K562 (cell line): ENCODE results near the gene TOMM6. TPM values are rescaled to one million over a fixed set of nuclear protein-coding genes. Genes with fewer than 3 reads are reported as not detected.

Source experiments
- ATAC-seq: fragments of 200-7000 bp; cut with Tn5 transposase; 3 replicates; pipeline ENCODE4 v1.9.1; 2020; ENCODE audit warnings: moderate library complexity
- BruUV-seq: library from RNA; stranded (reverse); fragments of 400-500 nt; replicated peaks from 2 replicates; lab custom pipeline; 2021; lab: Mats Ljungman, UMichigan
- CTCF ChIA-PET: fragments of 300-600 bp; formaldehyde crosslinking; extraction: SDS; loops from one replicate; lab custom pipeline; 2021; ENCODE audit warnings: low intra/inter-chr PET ratio; lab: Yijun Ruan, JAX
- POLR2A ChIA-PET: fragments of 300-600, 350-650 bp; sonication (Branson Sonifier 250); formaldehyde crosslinking; extraction: SDS; loops from one replicate; lab custom pipeline; 2021; ENCODE audit warnings: antibody characterized with exemption, inconsistent platforms; lab: Yijun Ruan, JAX
- DNase-seq, 4 experiments: peaks; one replicate each; pipeline versions ENCODE4 v3.0.0 to v3.0.0-alpha.2; 2011 to 2018; ENCODE audit warnings: low spot score in 3 of 4, mixed read lengths in 3 of 4; ENCODE audit errors: extremely low read depth in 1 of 4
- FAIRE-seq: peaks from 2 replicates; lab custom pipeline; 2011; peaks lifted over from hg19 to GRCh38; lab: Jason Lieb, UNC
- H2AFZ ChIP-seq: 2 replicates; pipeline ENCODE4 v1.6.0; 2011; ENCODE audit warnings: low read depth, low read length, control low read depth, inconsistent platforms
- H3K27ac ChIP-seq: fragments of 200-600 bp; 3 replicates; pipeline ENCODE4 v1.8.0; 2011; ENCODE audit warnings: low read depth, mild to moderate bottlenecking, control low read depth, inconsistent platforms, low read length, moderate library complexity, mixed read lengths; ENCODE audit errors: extremely low read depth
- H3K27me3 ChIP-seq, 2 experiments: fragments of 300-600 bp in 1 of 2; 2 replicates in 1 of 2; 3 replicates in 1 of 2; pipeline versions ENCODE4 v1.6.0 to v1.8.0; 2011; ENCODE audit warnings: inconsistent platforms in 2 of 2, low read length in 2 of 2, mild to moderate bottlenecking in 1 of 2, mixed read lengths in 1 of 2, moderate library complexity in 1 of 2; ENCODE audit not compliant: control insufficient read depth in 2 of 2, insufficient read depth in 2 of 2
- H3K36me3 ChIP-seq: fragments of 300-600 bp; 3 replicates; pipeline ENCODE4 v1.8.0; 2011; ENCODE audit warnings: mild to moderate bottlenecking, low read length, inconsistent platforms; ENCODE audit not compliant: control insufficient read depth, insufficient read depth
- H3K4me1 ChIP-seq, 2 experiments: fragments of 200-600 bp in 1 of 2; replicated peaks in 1 of 2; 2 replicates in 1 of 2; 3 replicates in 1 of 2; pipeline versions ENCODE4 v1.5.1 to v1.8.0; 2011; ENCODE audit warnings: inconsistent platforms in 2 of 2, low read length in 2 of 2, mild to moderate bottlenecking in 1 of 2, mixed read lengths in 1 of 2, moderate library complexity in 1 of 2; ENCODE audit not compliant: control insufficient read depth in 2 of 2, insufficient read depth in 2 of 2
- H3K4me2 ChIP-seq: 2 replicates; pipeline ENCODE4 v1.6.1; 2011; ENCODE audit warnings: low read length, control low read depth, inconsistent platforms, mixed read lengths; ENCODE audit not compliant: insufficient read depth
- H3K4me3 ChIP-seq: fragments of 200-600 bp; sonication (generic), shearing (Covaris generic); 2 replicates; pipeline ENCODE4 v1.5.1; 2016; ENCODE audit warnings: control low read depth, inconsistent platforms
- H3K79me2 ChIP-seq: fragments of 200-600 bp; 3 replicates; pipeline ENCODE4 v1.8.0; 2011; ENCODE audit warnings: low read length, inconsistent platforms; ENCODE audit not compliant: control insufficient read depth, insufficient read depth
- H3K9ac ChIP-seq, 2 experiments: 2 replicates each; pipeline versions ENCODE4 v1.6.0 to v1.6.1; 2011; ENCODE audit warnings: low read depth in 2 of 2, low read length in 2 of 2, control low read depth in 1 of 2, inconsistent platforms in 1 of 2, mild to moderate bottlenecking in 1 of 2, mixed read lengths in 1 of 2; ENCODE audit not compliant: insufficient read depth in 1 of 2
- H3K9me1 ChIP-seq: one replicate; pipeline ENCODE4 v1.6.0; 2011; ENCODE audit warnings: inconsistent platforms, mild to moderate bottlenecking, low read length, moderate library complexity; ENCODE audit not compliant: control insufficient read depth, insufficient read depth
- H3K9me3 ChIP-seq: replicated peaks from 2 replicates; pipeline ENCODE4 v1.5.1; 2011; ENCODE audit warnings: low read depth, low read length, inconsistent platforms; ENCODE audit not compliant: control insufficient read depth, insufficient read depth
- H4K20me1 ChIP-seq: replicated peaks from 2 replicates; pipeline ENCODE4 v1.6.1; 2011; ENCODE audit warnings: low read length, inconsistent platforms, mixed read lengths; ENCODE audit not compliant: control insufficient read depth, insufficient read depth
- NFE2L1 ChIP-seq: fragments of 450-650 bp; IDR thresholded peaks from 2 replicates; pipeline ENCODE4 v1.6.1; 2016; ENCODE audit warnings: missing genetic modification characterization, low read depth, mild to moderate bottlenecking, missing compliant biosample characterization, moderate library complexity, borderline replicate concordance
- ZNF76 ChIP-seq: fragments of 250-450 bp; sonication (Bioruptor Pico); IDR thresholded peaks from 2 replicates; pipeline ENCODE4 v1.4.0; 2020; ENCODE audit warnings: mild to moderate bottlenecking, moderate library complexity, borderline replicate concordance
- ZNF778 ChIP-seq: fragments of 450-650 bp; formaldehyde crosslinking; IDR thresholded peaks from 2 replicates; pipeline ENCODE4 v1.4.0; 2020; ENCODE audit warnings: mild to moderate bottlenecking, moderate library complexity
- WGBS: fragments of 100-300 bp; shearing (Covaris generic); methylation state at CpG from one replicate; pipeline ENCODE4 v1.1.6; 2016; ENCODE audit warnings: low coverage, mixed read lengths; ENCODE audit not compliant: insufficient coverage; ENCODE audit errors: missing lambda C conversion rate; 5-methylcytosine and 5-hydroxymethylcytosine counted together
- in situ Hi-C: fragments of 300-500 bp; cut with MboI; formaldehyde crosslinking; loops from 4 replicates; pipeline ENCODE4 v1.15.0; 2018; ENCODE audit warnings: inconsistent platforms, mixed read lengths
- intact Hi-C: fragments of 100-400 bp; cut with micrococcal nuclease; formaldehyde crosslinking; loops from 2 replicates; pipeline ENCODE4 v1.14.2; 2022
- polyA plus RNA-seq, 8 experiments: library from polyadenylated mRNA; depleted of rRNA in 4 of 8; stranded (reverse) in 5 of 8; unstranded in 3 of 8; fragments of >200 nt; fragmentation: Nextera tagmentation in 2 of 8; fragmentation: Illumina TruSeq in 1 of 8; extraction: Ambion mirVana in 2 of 8; extraction: Trizol in 1 of 8; gene quantifications; 2 replicates each; pipeline versions ENCODE4 v1.2.1 to v1.2.3, GENCODE V29; 2011 to 2014; ENCODE audit warnings: inconsistent platforms in 1 of 8, missing spikeins in 1 of 8
- total RNA-seq, 7 experiments: library from RNA; depleted of rRNA in 6 of 7; stranded (reverse); fragments of >200 nt in 6 of 7; fragmentation: Illumina TruSeq in 2 of 7; extraction: Trizol in 2 of 7; gene quantifications; 2 replicates each; pipeline versions ENCODE4 v1.2.1 to v1.2.3, GENCODE V29; 2011 to 2021; ENCODE audit warnings: low replicate concordance in 1 of 7
- TF ChIP-seq, protein P1 (sequence below), 2 experiments: fragments of 450-650 bp in 1 of 2; sonication (generic) in 1 of 2; formaldehyde crosslinking in 1 of 2; IDR thresholded peaks in 1 of 2; conservative IDR thresholded peaks in 1 of 2; 2 replicates each; pipeline versions ENCODE4 v1.6.1 to v1.8.1; 2016 to 2023; ENCODE audit warnings: mild to moderate bottlenecking in 2 of 2, moderate library complexity in 2 of 2, inconsistent platforms in 1 of 2, missing genetic modification reagents in 1 of 2
- TF ChIP-seq, protein P2 (sequence below): fragments of 450-650 bp; conservative IDR thresholded peaks from 2 replicates; pipeline ENCODE4 v1.6.1; 2016; ENCODE audit warnings: missing genetic modification characterization, low read depth, mild to moderate bottlenecking, missing compliant biosample characterization, moderate library complexity
- TF ChIP-seq, protein P3 (sequence below), 3 experiments: fragments of 200-800 bp in 1 of 3; fragments of 250-450 bp in 1 of 3; fragments of 450-650 bp in 1 of 3; sonication (Bioruptor Pico) in 1 of 3; sonication (Bioruptor generic) in 1 of 3; formaldehyde crosslinking in 1 of 3; IDR thresholded peaks; 2 replicates each; pipeline versions ENCODE4 v1.6.1 to v1.8.0; 2016 to 2022; ENCODE audit warnings: mild to moderate bottlenecking in 2 of 3, missing genetic modification characterization in 2 of 3, missing compliant biosample characterization in 1 of 3, moderate library complexity in 1 of 3
- TF ChIP-seq, protein P4 (sequence below): fragments of 250-450 bp; sonication (Bioruptor Pico); IDR thresholded peaks from 2 replicates; pipeline ENCODE4 v1.4.0; 2020

Gene TOMM6
- total and polyA plus RNA-seq, 9 of the 15 experiments (the other 6 are each of a cell fraction or from before 2014, with no cell fraction given) = 380 to 2,097 (median 1,065) TPM

DNA sequence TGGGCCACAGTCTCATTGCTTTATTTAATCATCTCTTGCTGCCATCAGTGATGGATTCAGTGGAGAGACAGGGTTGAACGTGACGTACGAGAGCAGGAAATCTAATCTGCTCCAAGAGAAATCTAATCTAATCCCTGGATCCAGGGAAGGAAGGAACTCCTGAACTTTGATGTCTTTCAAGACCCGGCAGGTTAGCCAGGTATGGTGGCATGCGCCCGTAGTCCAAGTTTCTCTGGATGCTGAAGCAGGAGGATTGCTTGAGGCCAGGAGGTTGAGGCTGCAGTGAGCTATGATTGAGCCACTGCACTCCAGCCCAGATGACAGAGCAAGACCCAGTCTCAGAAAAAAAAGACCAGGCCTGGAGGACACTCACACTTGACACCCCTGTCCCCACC, 28.9 kb upstream of the TOMM6 start:
- DNase-seq (no peak), ATAC-seq (no peak), FAIRE-seq (no peak)
- 6% methylated on average over 6 of the region's 6 CpGs for WGBS
- H3K9me3 ChIP-seq = no peaks in the 10 kb centered on the region
- POLR2A ChIA-PET = interaction anchor here (0.6 to 1.0 kb wide), 5 partner anchors 9 to 592 kb away, joined by 3 to 4 read pairs (median 3); no protein-coding TSS in a partner anchor
- intact Hi-C loops (no loop called here), in situ Hi-C loops (no loop called here)
- no peaks in the 10 kb centered on the region for H3K9me1 ChIP-seq
- H3K4me2 ChIP-seq = no peak overlapping the region
- H3K27ac ChIP-seq = no peak overlapping the region
- H2AFZ ChIP-seq = no peak overlapping the region
- peaks cover 34 to 65% of the 10 kb centered on the region in 2 experiments for H3K27me3 ChIP-seq
- BruUV-seq = no TSS peak
- no peaks in the 10 kb centered on the region for H3K36me3 ChIP-seq
- H3K4me1 ChIP-seq = peaks cover 0 to 7% of the 10 kb centered on the region in 2 experiments; a peak in 1 of 5 replicates
- H4K20me1 ChIP-seq = no peaks in the 10 kb centered on the region
- CTCF ChIA-PET = no interaction called here
- no peak overlapping the region for H3K4me3 ChIP-seq
- no peaks in the 10 kb centered on the region for H3K79me2 ChIP-seq
- no peak overlapping the region for H3K9ac ChIP-seq
- TF ChIP-seq, protein P1, sequence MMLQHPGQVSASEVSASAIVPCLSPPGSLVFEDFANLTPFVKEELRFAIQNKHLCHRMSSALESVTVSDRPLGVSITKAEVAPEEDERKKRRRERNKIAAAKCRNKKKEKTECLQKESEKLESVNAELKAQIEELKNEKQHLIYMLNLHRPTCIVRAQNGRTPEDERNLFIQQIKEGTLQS (IDR thresholded peaks at IDR 0.05) = no peak
- TF ChIP-seq, protein P1 (CRISPR knock-in tag; conservative IDR thresholded peaks at IDR 0.05) = no peak
- TF ChIP-seq, protein P2, sequence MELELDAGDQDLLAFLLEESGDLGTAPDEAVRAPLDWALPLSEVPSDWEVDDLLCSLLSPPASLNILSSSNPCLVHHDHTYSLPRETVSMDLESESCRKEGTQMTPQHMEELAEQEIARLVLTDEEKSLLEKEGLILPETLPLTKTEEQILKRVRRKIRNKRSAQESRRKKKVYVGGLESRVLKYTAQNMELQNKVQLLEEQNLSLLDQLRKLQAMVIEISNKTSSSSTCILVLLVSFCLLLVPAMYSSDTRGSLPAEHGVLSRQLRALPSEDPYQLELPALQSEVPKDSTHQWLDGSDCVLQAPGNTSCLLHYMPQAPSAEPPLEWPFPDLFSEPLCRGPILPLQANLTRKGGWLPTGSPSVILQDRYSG = no peak
- no peak for TF ChIP-seq ZNF778
- TF ChIP-seq ZNF76 (CRISPR knock-in tag) = no peak
- TF ChIP-seq, protein P3, sequence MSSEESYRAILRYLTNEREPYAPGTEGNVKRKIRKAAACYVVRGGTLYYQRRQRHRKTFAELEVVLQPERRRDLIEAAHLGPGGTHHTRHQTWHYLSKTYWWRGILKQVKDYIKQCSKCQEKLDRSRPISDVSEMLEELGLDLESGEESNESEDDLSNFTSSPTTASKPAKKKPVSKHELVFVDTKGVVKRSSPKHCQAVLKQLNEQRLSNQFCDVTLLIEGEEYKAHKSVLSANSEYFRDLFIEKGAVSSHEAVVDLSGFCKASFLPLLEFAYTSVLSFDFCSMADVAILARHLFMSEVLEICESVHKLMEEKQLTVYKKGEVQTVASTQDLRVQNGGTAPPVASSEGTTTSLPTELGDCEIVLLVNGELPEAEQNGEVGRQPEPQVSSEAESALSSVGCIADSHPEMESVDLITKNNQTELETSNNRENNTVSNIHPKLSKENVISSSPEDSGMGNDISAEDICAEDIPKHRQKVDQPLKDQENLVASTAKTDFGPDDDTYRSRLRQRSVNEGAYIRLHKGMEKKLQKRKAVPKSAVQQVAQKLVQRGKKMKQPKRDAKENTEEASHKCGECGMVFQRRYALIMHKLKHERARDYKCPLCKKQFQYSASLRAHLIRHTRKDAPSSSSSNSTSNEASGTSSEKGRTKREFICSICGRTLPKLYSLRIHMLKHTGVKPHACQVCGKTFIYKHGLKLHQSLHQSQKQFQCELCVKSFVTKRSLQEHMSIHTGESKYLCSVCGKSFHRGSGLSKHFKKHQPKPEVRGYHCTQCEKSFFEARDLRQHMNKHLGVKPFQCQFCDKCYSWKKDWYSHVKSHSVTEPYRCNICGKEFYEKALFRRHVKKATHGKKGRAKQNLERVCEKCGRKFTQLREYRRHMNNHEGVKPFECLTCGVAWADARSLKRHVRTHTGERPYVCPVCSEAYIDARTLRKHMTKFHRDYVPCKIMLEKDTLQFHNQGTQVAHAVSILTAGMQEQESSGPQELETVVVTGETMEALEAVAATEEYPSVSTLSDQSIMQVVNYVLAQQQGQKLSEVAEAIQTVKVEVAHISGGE (CRISPR knock-in tag; IDR thresholded peaks at IDR 0.05) = no peak
- TF ChIP-seq NFE2L1 = no peak
- TF ChIP-seq, protein P4, sequence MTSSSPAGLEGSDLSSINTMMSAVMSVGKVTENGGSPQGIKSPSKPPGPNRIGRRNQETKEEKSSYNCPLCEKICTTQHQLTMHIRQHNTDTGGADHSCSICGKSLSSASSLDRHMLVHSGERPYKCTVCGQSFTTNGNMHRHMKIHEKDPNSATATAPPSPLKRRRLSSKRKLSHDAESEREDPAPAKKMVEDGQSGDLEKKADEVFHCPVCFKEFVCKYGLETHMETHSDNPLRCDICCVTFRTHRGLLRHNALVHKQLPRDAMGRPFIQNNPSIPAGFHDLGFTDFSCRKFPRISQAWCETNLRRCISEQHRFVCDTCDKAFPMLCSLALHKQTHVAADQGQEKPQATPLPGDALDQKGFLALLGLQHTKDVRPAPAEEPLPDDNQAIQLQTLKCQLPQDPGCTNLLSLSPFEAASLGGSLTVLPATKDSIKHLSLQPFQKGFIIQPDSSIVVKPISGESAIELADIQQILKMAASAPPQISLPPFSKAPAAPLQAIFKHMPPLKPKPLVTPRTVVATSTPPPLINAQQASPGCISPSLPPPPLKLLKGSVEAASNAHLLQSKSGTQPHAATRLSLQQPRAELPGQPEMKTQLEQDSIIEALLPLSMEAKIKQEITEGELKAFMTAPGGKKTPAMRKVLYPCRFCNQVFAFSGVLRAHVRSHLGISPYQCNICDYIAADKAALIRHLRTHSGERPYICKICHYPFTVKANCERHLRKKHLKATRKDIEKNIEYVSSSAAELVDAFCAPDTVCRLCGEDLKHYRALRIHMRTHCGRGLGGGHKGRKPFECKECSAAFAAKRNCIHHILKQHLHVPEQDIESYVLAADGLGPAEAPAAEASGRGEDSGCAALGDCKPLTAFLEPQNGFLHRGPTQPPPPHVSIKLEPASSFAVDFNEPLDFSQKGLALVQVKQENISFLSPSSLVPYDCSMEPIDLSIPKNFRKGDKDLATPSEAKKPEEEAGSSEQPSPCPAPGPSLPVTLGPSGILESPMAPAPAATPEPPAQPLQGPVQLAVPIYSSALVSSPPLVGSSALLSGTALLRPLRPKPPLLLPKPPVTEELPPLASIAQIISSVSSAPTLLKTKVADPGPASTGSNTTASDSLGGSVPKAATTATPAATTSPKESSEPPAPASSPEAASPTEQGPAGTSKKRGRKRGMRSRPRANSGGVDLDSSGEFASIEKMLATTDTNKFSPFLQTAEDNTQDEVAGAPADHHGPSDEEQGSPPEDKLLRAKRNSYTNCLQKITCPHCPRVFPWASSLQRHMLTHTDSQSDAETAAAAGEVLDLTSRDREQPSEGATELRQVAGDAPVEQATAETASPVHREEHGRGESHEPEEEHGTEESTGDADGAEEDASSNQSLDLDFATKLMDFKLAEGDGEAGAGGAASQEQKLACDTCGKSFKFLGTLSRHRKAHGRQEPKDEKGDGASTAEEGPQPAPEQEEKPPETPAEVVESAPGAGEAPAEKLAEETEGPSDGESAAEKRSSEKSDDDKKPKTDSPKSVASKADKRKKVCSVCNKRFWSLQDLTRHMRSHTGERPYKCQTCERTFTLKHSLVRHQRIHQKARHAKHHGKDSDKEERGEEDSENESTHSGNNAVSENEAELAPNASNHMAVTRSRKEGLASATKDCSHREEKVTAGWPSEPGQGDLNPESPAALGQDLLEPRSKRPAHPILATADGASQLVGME (CRISPR knock-in tag) = no peak
